ENCODE data around the gene DOCK3. TPM values are rescaled to one million over a fixed set of nuclear protein-coding genes. Genes with fewer than 3 reads are reported as not detected.
A peak's percentile ranks its signal among the peaks of the same experiment; 100 is the strongest.
"Not testable (repeated sequence)": the region's sequence is repeated elsewhere in the genome, so short reads cannot be mapped to it uniquely, and the experiment has no call there.

The DOCK3 gene
- total RNA-seq, 1 donor, result under 0.01 TPM

- no peak for DNase-seq (ENCODE audit: low read depth)
- peak overlapping the region; percentile 14 for H3K4me3 ChIP-seq (ENCODE audit: low read depth, low read length)
- TF ChIP-seq CTCF (IDR thresholded peaks at IDR 0.05; ENCODE audit: insufficient read depth, low read depth, low read length), result no peak
These were observed 275.9 kb downstream of the DOCK3 start for GRCh38 chr3:50950591-50950990.

GRCh38 chr3:50953825-50954414, 279.2 kb downstream of the DOCK3 start:
- DNase-seq (ENCODE audit: low read depth), result no peak
- no peak for TF ChIP-seq CTCF (IDR thresholded peaks at IDR 0.05; ENCODE audit: insufficient read depth, low read depth, low read length)
- H3K4me3 ChIP-seq (ENCODE audit: low read depth, low read length), result no peak overlapping the region

DNA sequence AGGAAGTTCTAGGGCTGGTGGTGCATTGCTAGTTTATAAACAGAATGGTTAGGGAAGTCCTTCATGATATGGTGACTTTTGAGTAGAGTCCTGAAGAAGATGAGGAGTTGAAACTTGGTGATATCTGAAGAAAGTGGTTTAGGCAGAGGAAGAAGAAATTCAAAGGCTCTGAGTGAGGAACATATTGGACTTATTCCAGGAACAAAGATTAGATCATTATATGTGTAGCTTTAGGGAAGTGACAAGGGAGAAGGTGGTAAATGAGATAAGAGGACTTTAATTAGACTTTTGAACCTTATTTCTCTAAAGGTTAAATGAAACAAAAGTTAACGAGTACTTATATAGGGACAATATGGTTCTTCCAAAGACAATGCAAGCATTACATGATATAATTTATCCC, 286.7 kb downstream of the DOCK3 start:
- no peak for DNase-seq (ENCODE audit: low read depth)
- no peak for TF ChIP-seq CTCF (IDR thresholded peaks at IDR 0.05; ENCODE audit: insufficient read depth, low read depth, low read length)
- H3K4me3 ChIP-seq (ENCODE audit: low read depth, low read length), result no peak overlapping the region

DNA sequence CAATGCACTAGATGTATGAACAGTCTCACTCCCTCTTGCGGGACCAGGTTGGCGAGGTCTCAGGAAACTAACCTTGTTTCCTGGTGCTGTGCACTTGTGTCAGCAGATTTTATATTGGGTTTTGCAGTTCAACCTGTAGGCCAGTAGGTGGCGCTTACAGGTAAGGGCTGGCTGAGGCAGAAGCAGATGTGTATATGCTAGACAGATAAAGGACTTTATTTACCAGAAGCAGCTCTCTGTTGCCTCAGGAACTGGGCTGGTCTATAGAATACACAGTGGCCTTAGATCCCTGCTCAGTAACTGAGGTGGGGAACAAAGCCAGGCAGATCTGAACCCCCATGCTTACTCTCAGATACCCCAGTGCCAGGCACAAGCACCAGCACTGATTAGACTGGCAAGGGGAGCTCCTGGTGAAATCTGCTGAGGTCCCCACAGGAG, 296.8 kb downstream of the DOCK3 start:
- DNase-seq (ENCODE audit: low read depth), result peak; percentile 48
- peak; percentile 84 for TF ChIP-seq CTCF (IDR thresholded peaks at IDR 0.05; ENCODE audit: insufficient read depth, low read depth, low read length)
- H3K4me3 ChIP-seq (ENCODE audit: low read depth, low read length), result no peak overlapping the region

- no peak overlapping the region for H3K4me3 ChIP-seq (ENCODE audit: low read depth, low read length)
- no peak for DNase-seq (ENCODE audit: low read depth)
- no peak for TF ChIP-seq CTCF (IDR thresholded peaks at IDR 0.05; ENCODE audit: insufficient read depth, low read depth, low read length)
These were observed 297.3 kb downstream of the DOCK3 start for GRCh38 chr3:50972029-50972428.

GRCh38 chr3:50978586-50978985, 303.9 kb downstream of the DOCK3 start:
- not testable (repeated sequence) for H3K4me3 ChIP-seq (ENCODE audit: low read depth, low read length); DNase-seq (ENCODE audit: low read depth)

DNA sequence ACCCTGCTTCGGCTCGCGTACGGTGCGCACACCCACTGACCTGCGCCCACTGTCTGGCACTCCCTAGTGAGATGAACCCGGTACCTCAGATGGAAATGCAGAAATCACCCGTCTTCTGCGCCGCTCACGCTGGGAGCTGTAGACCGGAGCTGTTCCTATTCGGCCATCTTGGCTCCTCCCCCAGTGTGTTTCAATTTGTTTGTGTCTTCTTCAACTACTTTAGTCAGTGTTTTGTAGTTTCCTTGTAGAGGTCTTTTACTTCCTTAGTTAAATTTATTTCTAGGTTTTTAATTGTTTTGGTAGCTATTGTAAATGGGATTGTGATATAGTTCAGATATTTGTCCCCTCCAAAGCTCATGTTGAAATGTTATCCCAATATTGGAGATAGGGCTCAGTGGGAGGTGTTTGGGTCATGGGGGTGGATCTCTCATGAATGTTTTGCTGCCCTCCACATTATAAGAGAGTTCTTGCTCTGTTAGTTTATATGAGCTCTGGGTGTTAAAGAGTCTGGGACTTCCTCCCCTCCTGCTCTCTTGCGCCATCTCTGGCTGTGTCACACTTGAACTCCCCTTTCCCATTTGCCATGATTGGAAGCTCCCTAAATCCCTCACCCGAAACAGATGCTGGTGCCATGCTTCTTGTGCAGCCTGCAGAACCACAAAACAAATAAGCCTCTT, 304.4 kb downstream of the DOCK3 start:
- DNase-seq (ENCODE audit: low read depth), result no peak
- TF ChIP-seq CTCF (IDR thresholded peaks at IDR 0.05; ENCODE audit: insufficient read depth, low read depth, low read length), result no peak
- H3K4me3 ChIP-seq (ENCODE audit: low read depth, low read length), result no peak overlapping the region
